GM18951 (cell line): ENCODE data around the gene CALML3.

Experiments
- POLR2A ChIP-seq: IDR thresholded peaks from 4 replicates; pipeline ENCODE4 v1.6.1; 2011; ENCODE audit warnings: mild to moderate bottlenecking; ENCODE audit not compliant: insufficient read length, insufficient read depth; ENCODE audit errors: extremely low read depth
- in situ Hi-C: fragments of 300-500 bp; cut with MboI; formaldehyde crosslinking; loops from one replicate; pipeline ENCODE4 v1.12.0; 2022; ENCODE audit warnings: low sequenced_read_pairs, mixed read lengths, inconsistent platforms; ENCODE audit not compliant: unreplicated experiment

CALML3 gene

DNA sequence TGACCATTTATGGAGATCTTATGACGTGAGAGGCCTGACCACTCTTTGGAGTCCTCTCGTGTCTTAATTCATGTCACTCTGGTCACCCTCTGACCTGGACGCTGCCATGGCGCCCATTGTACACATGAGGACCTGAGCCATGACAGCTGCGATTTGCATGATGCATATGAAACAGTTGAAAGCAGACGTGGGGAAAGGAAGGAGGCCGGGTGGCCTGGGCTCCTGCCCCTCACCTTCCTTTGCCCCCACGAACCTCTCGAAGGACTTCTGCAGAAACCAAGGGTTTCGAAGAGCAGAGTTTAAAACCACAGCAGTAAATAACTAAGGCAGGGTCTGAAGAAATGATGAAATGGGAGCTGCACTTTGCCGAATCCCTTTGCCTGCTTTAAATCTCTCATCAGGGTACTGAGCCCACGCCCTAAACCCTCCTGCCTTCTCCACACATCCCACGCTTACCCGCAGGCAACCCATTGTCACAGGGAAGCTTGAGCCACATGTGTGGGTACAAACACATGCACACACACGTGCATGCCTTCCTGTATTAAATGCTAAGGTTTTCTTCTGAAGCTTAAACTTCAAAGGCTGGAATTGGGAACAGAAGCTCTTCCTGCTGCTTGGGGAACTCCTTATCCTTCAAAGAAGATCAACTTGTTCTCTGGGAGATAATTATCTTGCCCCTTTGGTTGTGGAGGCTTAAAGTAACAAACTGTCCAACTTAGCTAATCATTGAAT lies 11.7 kb upstream of the CALML3 start:
- in situ Hi-C loops, result no loop called here
- TF ChIP-seq POLR2A, result no peak

DNA sequence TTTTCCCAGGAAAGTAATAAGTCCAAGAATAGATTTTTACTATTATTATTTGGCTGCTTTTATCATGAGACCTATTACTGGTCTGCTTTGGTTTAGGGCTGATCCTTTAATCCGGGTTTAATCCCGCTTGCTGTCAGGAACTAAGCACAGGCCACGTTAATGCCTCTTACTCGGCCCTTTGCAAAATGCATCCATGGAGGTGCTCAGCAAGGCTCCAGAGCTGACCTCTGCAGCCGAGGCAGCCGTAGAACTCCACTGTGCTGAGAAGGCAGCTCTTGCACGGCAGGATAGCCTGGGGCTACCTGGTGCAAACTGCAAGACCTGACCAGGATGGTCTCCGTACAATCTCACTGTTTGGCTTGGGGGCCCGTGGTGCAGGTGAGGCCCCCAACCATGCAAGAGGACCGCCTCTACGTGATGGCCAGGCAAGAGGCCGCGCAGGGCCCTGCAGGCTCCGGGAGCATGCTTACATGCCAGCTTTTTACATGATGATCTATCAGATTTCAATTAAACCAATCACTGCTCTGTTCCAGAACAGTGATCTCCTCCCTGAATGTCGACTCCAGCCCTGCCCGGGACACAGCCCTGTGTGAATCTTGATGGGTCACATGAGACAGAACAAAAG lies 10.4 kb upstream of the CALML3 start:
- in situ Hi-C loops, result no loop called here
- TF ChIP-seq POLR2A, result no peak

DNA sequence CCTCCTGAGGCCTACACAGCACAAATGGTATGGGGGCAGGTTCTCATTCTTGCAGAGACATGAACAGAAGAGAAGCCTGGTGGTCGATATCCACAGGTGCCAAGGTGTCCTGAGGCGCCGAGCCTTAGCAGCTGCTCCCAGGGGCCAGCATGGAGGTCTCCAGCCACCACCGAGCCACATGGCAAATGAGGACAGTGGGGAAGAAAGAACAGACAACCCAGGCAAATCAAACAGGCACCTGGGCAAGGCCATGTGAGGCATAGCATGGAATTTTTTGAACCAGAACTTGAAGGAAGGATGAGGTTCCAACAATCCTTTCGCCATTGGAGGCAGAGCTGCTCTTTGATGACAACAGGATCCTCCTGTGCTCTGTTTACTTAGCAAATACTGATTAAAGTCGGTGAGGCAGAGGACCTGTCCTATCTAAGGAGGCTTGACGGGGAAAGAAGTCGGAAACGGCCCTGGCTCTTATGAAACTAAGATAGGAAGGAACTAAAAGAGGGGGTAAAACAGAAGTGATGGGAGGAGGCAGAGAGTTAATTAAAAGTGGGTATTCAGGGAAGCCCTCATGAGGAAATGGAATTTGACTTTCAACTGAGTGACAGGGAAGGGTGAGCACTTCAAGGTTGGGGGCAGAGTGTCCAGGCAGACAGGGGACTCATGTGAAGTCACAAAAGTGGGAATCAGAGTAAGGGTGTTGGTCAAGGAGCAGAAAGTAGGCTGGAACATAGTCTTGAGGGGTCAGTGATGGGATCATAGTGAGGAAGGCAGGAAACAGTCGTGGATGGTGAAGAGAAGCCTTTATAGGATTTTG lies 8.6 kb upstream of the CALML3 start:
- no peak for TF ChIP-seq POLR2A
- in situ Hi-C loops, result no loop called here

DNA sequence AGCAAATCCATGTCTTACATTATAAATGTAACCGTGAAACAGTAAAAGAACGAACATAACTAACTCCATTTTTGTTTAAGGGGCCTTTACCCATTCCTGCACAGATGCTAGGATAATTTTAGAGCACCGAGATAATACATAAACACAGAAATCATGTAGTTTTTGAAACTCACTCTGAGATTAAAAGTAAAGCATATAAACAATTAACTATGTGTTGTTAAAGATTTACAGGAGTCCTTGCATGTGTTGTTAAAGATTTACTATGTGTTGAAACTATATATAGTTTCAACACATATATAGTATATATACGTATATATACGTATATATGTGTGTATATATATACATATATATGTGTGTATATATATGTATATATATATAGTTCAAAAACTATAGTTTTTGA lies 7.2 kb upstream of the CALML3 start:
- TF ChIP-seq POLR2A, result no peak
- in situ Hi-C loops, result no loop called here

DNA sequence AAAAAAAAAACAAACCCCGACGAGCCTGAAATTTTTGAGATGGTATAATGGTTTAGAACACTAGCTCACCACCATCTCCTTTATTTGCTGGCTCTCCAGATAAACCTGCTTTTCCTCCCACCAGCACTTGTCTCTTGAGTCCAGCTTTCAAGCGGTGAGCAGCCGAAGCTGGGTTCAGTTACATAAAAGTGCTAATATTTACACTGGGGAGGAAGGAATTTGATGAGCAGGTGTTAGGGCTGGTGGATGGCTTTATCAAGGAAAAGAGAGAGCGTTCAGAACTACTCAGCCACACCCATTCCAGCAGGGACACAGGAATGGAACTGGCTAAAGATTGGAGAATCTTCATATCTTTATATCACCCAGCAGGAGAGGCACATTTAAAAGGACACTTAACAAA lies 6.6 kb upstream of the CALML3 start:
- TF ChIP-seq POLR2A, result no peak
- in situ Hi-C loops, result no loop called here

DNA sequence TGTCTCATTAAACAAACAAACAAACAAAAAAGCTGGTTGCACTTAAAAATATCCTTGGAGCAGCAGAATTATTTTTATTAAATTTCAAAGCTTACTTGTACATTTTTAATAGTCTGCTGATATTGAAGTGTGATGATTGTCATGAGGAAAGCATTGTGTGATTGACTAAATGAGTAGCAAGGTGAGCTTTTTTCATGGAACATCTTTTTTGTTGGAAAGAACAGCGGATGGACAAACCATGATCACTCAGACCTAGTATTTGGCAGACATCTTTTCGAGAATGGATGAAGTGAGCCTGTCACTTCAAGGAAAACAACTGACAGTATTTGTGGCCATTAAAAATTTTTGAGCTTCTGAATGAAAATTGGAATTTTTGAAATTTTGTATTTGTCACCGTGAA lies 5.7 kb upstream of the CALML3 start:
- in situ Hi-C loops, result no loop called here
- TF ChIP-seq POLR2A, result no peak

DNA sequence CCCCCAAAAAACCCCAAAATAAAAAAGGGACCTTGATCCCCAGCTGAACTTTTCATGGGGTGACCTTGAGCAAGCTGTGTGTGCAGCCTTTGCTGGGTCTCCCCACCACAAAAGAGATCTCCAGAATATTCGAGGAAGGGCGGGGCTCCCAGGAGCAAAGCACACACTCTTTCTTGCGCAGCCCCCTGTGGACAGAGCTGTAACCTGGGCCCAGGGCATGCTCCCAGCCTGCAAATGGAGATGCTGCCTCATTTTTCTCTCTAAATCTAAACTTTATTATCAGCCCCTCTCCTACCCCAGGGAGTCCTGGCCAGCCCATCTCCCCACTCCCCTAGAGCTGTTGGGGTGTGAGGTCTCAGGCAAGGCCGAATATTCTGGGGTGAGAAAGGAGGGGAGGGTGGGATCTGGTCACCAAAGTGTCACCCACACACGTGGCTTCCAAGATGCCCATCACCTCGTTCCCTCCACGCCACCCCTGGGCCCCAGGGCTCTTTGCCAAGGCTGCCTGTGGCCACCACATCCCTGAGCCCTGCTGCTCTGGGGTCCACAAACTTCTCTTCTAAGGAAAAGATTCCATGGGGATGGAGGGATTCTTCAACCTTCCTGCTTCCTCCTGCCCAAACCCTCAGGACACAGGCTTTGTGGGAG lies 1.7 kb upstream of the CALML3 start:
- no peak for TF ChIP-seq POLR2A
- in situ Hi-C loops, result no loop called here

DNA sequence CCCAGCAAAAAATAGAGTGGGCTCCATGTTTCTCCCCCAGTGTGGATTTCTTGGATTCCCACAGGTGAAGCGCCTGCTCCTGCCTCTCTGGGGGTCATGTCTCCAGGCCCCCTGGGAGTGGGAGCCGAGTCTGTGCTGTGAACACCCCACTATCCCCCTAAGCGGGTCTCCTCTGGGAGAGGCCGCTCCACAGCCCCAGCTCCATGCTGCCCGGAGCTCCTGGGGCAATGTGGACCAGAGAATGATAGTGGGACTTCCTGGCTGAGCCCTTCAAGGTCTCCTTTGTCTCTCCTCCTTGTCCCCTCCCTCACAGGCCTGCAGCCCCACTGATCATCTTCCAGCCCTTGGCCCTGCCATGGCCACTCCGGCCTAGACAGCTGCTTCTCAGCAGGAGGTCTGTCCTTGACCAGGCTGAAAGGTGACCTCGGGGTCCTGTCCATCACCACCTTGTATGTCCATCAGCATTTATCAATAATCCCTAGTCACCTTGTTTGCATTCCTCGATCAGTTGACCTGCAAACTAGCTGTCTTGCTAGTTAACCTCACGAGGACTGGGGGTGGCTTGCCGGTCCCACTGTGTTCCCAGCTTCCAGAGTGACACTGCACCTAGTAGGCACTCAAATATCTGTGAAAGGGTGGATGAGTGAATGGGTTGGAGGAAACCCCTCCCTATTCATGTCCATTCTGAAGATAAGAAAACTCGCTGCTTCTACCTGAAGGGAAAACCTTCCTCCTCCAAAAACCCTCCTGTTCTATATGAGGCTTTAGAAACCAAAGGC lies 776 bp upstream of the CALML3 start:
- in situ Hi-C loops, result no loop called here
- TF ChIP-seq POLR2A, result no peak

DNA sequence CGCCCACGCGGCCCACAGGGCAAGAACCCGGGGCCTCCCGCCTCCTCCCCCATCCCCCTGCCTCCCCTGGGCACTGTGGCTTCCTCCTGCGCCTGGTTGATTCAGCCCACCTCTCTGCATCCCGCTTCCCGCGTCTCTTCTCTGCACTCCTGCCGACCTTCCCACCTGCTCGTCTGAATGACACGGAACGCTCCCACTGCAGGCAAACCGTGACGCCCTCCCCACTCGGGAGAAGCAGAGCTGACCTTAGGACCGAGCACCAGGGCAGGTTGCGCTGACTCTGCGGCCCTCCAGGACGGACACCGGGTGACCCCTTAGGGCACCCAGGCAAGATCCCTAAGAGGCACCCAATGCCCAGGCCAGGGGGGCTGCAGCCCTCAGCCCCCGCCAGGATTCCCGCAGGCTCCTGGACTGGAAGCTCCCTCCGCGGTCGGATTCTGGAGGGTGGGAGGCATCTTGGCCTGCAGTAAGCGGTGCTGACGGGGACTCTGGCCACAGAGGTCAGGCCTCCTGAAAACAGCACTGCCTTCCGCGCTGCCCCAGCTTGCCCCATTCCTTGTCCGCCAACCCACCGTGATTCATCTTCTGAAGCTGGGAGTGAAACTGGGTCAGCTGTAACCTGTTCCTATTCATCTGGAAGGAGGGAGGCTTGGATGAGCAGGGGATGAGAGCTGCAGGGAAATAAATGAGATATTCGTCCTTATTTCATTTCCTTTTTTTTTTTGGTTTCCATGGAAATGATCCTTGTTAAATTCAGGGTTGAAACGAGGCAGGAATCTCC lies 990 bp downstream of the CALML3 start:
- no peak for TF ChIP-seq POLR2A
- in situ Hi-C loops, result no loop called here

DNA sequence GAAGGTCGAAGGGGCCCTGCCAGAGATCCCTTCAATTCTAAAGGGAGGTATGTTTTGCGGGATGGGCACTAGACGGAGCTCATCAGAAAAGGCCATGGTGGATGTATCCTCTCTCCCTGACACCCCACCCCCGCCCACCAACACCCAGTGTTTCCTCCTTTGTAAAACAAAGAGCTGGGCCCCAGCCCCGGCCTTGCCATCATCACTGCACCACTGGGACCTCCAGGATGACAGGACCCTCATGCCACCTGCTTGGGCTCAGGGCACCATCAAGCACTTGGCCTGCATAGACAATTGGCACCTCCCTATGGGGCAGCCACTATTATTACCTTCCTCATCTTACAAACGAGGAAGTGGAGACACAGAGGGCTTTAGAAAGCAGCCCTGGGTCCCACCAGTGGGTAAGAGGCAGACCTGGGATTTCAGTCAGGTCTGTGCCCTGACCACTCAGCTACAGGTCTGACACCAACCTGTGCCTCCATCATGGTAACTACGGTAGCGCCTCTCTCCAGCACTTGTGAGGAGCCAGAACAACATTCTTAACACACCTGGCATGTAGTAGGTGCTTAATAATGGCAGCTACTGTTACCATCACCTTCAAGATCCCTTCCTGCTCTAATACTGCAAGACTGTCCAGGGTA lies 2.0 kb downstream of the CALML3 start:
- in situ Hi-C loops, result no loop called here

DNA sequence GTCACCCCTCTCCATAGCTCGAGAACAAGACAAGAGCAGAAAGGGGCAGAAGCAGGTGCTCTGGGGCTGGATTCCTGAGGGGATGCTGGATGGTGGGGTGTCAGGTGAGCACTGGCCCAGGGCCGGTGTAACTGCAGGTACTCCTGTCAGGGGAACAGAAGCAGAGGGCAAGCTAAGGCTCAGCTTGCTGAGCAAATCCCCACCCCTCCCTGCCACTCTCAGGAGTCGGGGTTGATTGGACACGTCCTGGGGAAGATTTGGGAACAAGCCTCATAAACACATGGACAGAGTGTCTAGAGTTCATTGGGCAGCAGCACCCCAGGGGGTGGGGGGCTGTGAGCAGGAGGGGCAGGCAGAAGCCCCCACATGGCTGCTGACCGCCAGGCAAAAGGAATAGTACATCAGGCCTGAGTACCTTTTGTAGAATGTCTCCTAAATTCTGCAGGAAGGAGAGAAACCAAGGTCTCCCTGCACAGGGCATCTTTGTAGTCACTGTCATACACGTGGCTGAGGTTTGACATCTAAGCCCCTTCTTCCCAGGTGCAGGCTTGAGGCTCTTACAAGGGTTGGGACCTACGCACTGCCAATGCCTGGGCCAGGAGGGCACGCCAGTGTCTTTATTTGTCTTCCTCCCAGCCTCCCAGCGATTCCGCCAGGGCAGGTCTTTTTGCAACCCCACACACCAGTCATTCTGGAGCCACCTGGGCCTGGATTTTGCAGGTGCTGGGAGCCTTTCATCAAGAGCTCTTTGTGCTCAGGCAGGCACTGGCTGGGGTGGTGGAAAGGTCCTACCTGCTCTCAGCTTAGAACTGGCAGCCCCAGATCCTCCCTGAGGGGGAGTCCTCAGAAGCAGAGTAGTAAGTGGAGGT lies 2.8 kb downstream of the CALML3 start:
- no peak for TF ChIP-seq POLR2A
- in situ Hi-C loops, result no loop called here

More for the DNA sequence above, 2.0 kb downstream of the CALML3 start:
- TF ChIP-seq POLR2A, result no peak
